ENCODE results near the gene RGMA. TPM values are rescaled to one million over a fixed set of nuclear protein-coding genes. Genes with fewer than 3 reads are reported as not detected.

Gene RGMA
- total and polyA plus RNA-seq, 2 donors (not counting 1 experiment from before 2014, with no cell fraction given): not detected

DNA sequence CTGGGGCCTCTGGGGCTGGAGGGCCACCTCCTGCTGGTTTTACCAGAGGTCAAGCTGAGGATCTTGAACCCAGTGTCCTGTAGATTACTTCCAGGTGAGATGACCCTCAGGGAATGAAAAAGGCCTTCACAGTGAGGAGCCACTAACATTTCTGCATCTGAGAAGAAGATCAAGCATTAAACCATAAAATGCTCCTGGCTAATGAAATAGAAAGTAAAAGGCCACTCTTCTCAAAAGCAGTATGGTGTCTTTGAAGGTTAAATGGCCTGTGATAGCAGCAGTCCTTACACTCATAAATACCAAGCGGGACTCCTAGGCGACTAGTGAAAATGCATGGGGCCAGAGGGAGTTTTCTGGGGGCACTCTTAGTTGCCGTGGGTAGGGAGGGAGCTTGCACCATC lies 47.0 kb upstream of the RGMA start:
- Histone ChIP-seq H3K9me3 (ENCODE audit: control extremely low read depth in 1 of 3, control insufficient read depth in 2 of 3, insufficient read depth in 1 of 3, low read length in 2 of 3) (no peaks in the 10 kb centered on the region), H2AFZ (ENCODE audit: insufficient read depth, low read depth, low read length, poor library complexity, severe bottlenecking) (no peak overlapping the region), H3K9ac (ENCODE audit: low read length) (no peak overlapping the region), H4K20me1 (ENCODE audit: control insufficient read depth, insufficient read depth, low read length, poor library complexity, severe bottlenecking) (no peaks in the 10 kb centered on the region), H3K4me1 (ENCODE audit: control insufficient read depth in 2 of 2, insufficient read depth in 2 of 2, low read length in 2 of 2) (no peaks in the 10 kb centered on the region), H3K27ac (ENCODE audit: low read length in 2 of 2) (no peak overlapping the region), H3K36me3 (replicated peaks in 1 of 2; ENCODE audit: control extremely low read depth in 1 of 2, control insufficient read depth in 1 of 2, extremely low read depth in 1 of 2, insufficient read depth in 2 of 2, low read length in 1 of 2) (no peaks in the 10 kb centered on the region), H3K4me2 (replicated peaks; ENCODE audit: low read depth, low read length, poor library complexity, severe bottlenecking) (no peak overlapping the region), H3K27me3 (replicated peaks in 1 of 4; ENCODE audit: control extremely low read depth in 1 of 4, control insufficient read depth in 3 of 4, insufficient read depth in 4 of 4, low read length in 3 of 4) (no peaks in the 10 kb centered on the region), H3K4me3 (ENCODE audit: control extremely low read depth in 1 of 5, extremely low read depth in 1 of 5, insufficient read depth in 1 of 5, low read depth in 2 of 5, low read length in 4 of 5) (no peak overlapping the region), H3K79me2 (ENCODE audit: control insufficient read depth, insufficient read depth, low read length) (no peaks in the 10 kb centered on the region)
- H3K4me1 Mint-ChIP-seq: no peaks in the 10 kb centered on the region
- CTCF ChIA-PET: no interaction called here
- POLR2A ChIA-PET: no interaction called here
- no CpG with 5 or more reads among the region's 3 CpGs for WGBS (ENCODE audit: insufficient coverage)
- peaks cover 8% of the 10 kb centered on the region for H3K27me3 Mint-ChIP-seq
- DNase-seq (no peak), ATAC-seq (ENCODE audit: low read depth) (no peak)
- no peaks in the 10 kb centered on the region for H3K9me3 Mint-ChIP-seq (ENCODE audit: insufficient read depth)
- intact Hi-C loops (cut with micrococcal nuclease): no loop called here
- no peak overlapping the region for H3K27ac Mint-ChIP-seq
- H3K4me3 Mint-ChIP-seq: no peak overlapping the region
- TF ChIP-seq, protein P1, sequence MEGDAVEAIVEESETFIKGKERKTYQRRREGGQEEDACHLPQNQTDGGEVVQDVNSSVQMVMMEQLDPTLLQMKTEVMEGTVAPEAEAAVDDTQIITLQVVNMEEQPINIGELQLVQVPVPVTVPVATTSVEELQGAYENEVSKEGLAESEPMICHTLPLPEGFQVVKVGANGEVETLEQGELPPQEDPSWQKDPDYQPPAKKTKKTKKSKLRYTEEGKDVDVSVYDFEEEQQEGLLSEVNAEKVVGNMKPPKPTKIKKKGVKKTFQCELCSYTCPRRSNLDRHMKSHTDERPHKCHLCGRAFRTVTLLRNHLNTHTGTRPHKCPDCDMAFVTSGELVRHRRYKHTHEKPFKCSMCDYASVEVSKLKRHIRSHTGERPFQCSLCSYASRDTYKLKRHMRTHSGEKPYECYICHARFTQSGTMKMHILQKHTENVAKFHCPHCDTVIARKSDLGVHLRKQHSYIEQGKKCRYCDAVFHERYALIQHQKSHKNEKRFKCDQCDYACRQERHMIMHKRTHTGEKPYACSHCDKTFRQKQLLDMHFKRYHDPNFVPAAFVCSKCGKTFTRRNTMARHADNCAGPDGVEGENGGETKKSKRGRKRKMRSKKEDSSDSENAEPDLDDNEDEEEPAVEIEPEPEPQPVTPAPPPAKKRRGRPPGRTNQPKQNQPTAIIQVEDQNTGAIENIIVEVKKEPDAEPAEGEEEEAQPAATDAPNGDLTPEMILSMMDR (IDR thresholded peaks at IDR 0.05): no peak
- no peak for TF ChIP-seq EZH2 (IDR thresholded peaks at IDR 0.05; ENCODE audit: borderline replicate concordance, insufficient read depth, low read depth, low read length, poor library complexity, severe bottlenecking)

DNA sequence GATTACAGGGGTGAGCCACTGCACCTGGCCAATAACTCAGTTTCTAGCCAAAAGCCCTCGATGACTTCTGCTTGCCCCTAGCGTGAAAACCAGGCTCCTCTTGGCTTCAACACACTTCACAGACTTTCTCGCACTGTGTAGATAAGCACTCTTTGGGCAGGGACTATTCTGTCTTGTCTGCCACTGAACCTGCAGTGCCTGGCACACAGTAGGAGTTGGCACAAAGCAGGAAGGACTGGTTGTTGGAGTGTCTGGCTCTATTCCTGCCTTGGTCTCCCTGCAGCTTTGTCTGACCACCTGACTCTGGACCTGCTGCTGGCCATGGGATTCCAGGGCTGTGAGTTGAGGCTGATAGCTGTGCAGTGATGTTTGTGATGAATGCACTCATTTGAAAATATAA lies 46.4 kb upstream of the RGMA start:
- WGBS (ENCODE audit: insufficient coverage): 78% methylated on average over 2 of the region's 3 CpGs
- ChIA-PET POLR2A (no interaction called here), CTCF (no interaction called here)
- intact Hi-C loops (cut with micrococcal nuclease): no loop called here
- no peaks in the 10 kb centered on the region for H3K27me3 ChIP-seq (replicated peaks in 1 of 4; ENCODE audit: control extremely low read depth in 1 of 4, control insufficient read depth in 3 of 4, insufficient read depth in 4 of 4, low read length in 3 of 4)
- H3K9ac ChIP-seq (ENCODE audit: low read length): no peak overlapping the region
- no peak overlapping the region for H3K4me2 ChIP-seq (replicated peaks; ENCODE audit: low read depth, low read length, poor library complexity, severe bottlenecking)
- TF ChIP-seq, protein P1 (IDR thresholded peaks at IDR 0.05): no peak
- no peak for TF ChIP-seq EZH2 (IDR thresholded peaks at IDR 0.05; ENCODE audit: borderline replicate concordance, insufficient read depth, low read depth, low read length, poor library complexity, severe bottlenecking)
- H4K20me1 ChIP-seq (ENCODE audit: control insufficient read depth, insufficient read depth, low read length, poor library complexity, severe bottlenecking): no peaks in the 10 kb centered on the region
- H3K4me1 Mint-ChIP-seq: no peaks in the 10 kb centered on the region
- peaks cover 8% of the 10 kb centered on the region for H3K27me3 Mint-ChIP-seq
- no peaks in the 10 kb centered on the region for H3K4me1 ChIP-seq (ENCODE audit: control insufficient read depth in 2 of 2, insufficient read depth in 2 of 2, low read length in 2 of 2)
- H3K9me3 Mint-ChIP-seq (ENCODE audit: insufficient read depth): no peaks in the 10 kb centered on the region
- H3K27ac Mint-ChIP-seq: no peak overlapping the region
- ATAC-seq (ENCODE audit: low read depth) (no peak), DNase-seq (no peak)
- no peak overlapping the region for H3K27ac ChIP-seq (ENCODE audit: low read length in 2 of 2)
- no peaks in the 10 kb centered on the region for H3K36me3 ChIP-seq (replicated peaks in 1 of 2; ENCODE audit: control extremely low read depth in 1 of 2, control insufficient read depth in 1 of 2, extremely low read depth in 1 of 2, insufficient read depth in 2 of 2, low read length in 1 of 2)
- H2AFZ ChIP-seq (ENCODE audit: insufficient read depth, low read depth, low read length, poor library complexity, severe bottlenecking): no peak overlapping the region
- H3K4me3 Mint-ChIP-seq: no peak overlapping the region
- no peaks in the 10 kb centered on the region for H3K9me3 ChIP-seq (ENCODE audit: control extremely low read depth in 1 of 3, control insufficient read depth in 2 of 3, insufficient read depth in 1 of 3, low read length in 2 of 3)
- no peak overlapping the region for H3K4me3 ChIP-seq (ENCODE audit: control extremely low read depth in 1 of 5, extremely low read depth in 1 of 5, insufficient read depth in 1 of 5, low read depth in 2 of 5, low read length in 4 of 5)
- H3K79me2 ChIP-seq (ENCODE audit: control insufficient read depth, insufficient read depth, low read length): no peaks in the 10 kb centered on the region
